Liver (tissue), 9 donors: ENCODE data around the gene CPAMD8. TPM values are rescaled to one million over a fixed set of nuclear protein-coding genes. Genes with fewer than 3 reads are reported as not detected.

ENCODE experiments used
- DNase-seq: peaks from one replicate; pipeline ENCODE4 v3.0.0-alpha.2; 2017; ENCODE audit warnings: low spot score
- H3K27ac ChIP-seq, 2 donors: one replicate each; pipeline ENCODE4 v1.7.0; 2013; ENCODE audit warnings: inconsistent platforms in 2 of 2, low read length in 2 of 2, control low read depth in 1 of 2, low read depth in 1 of 2, mild to moderate bottlenecking in 1 of 2
- H3K27me3 ChIP-seq, 4 donors: one replicate each; pipeline versions ENCODE4 v1.6.1 to v1.7.0; 2013; ENCODE audit warnings: low read length in 3 of 4, inconsistent platforms in 1 of 4, mild to moderate bottlenecking in 1 of 4, moderate library complexity in 1 of 4; ENCODE audit not compliant: control insufficient read depth in 4 of 4, insufficient read depth in 4 of 4
- H3K36me3 ChIP-seq, 4 donors: one replicate each; pipeline versions ENCODE4 v1.6.1 to v1.7.0; 2013; ENCODE audit warnings: low read length in 3 of 4, mild to moderate bottlenecking in 3 of 4, low read depth in 1 of 4, moderate library complexity in 1 of 4; ENCODE audit not compliant: control insufficient read depth in 4 of 4, insufficient read depth in 3 of 4
- H3K4me1 ChIP-seq, 4 donors: one replicate each; pipeline versions ENCODE4 v1.6.1 to v1.7.0; 2013; ENCODE audit warnings: low read length in 3 of 4, mild to moderate bottlenecking in 3 of 4, moderate library complexity in 1 of 4; ENCODE audit not compliant: control insufficient read depth in 4 of 4, insufficient read depth in 4 of 4
- H3K4me3 ChIP-seq, 3 donors: one replicate each; pipeline versions ENCODE4 v1.6.1 to v1.7.0; 2013; ENCODE audit warnings: low read length in 3 of 3, control low read depth in 1 of 3, low read depth in 1 of 3, mild to moderate bottlenecking in 1 of 3
- H3K9ac ChIP-seq, 2 donors: one replicate each; pipeline ENCODE4 v1.7.0; 2013; ENCODE audit warnings: low read length in 2 of 2, mild to moderate bottlenecking in 2 of 2, moderate library complexity in 2 of 2, control low read depth in 1 of 2, low read depth in 1 of 2
- H3K9me3 ChIP-seq, 4 donors: one replicate each; pipeline versions ENCODE4 v1.6.1 to v1.7.0; 2013; ENCODE audit warnings: low read length in 3 of 4; ENCODE audit not compliant: control insufficient read depth in 4 of 4
- ATF3 ChIP-seq: IDR thresholded peaks from 2 replicates; pipeline ENCODE4 v1.6.1; 2016; ENCODE audit warnings: antibody characterized with exemption
- FOXA2 ChIP-seq: IDR thresholded peaks from 2 replicates; pipeline ENCODE4 v1.6.1; 2016; ENCODE audit warnings: antibody characterized with exemption
- GABPA ChIP-seq, 2 donors: IDR thresholded peaks in 1 of 2; conservative IDR thresholded peaks in 1 of 2; 2 replicates each; pipeline ENCODE4 v1.6.1; 2016; ENCODE audit warnings: antibody characterized with exemption in 2 of 2, mild to moderate bottlenecking in 1 of 2, moderate library complexity in 1 of 2
- HNF4A ChIP-seq, 2 donors: conservative IDR thresholded peaks; 2 replicates each; pipeline ENCODE4 v1.6.1; 2016; ENCODE audit warnings: antibody characterized with exemption in 2 of 2, mild to moderate bottlenecking in 2 of 2
- HNF4G ChIP-seq: IDR thresholded peaks from 2 replicates; pipeline ENCODE4 v1.6.1; 2016; ENCODE audit warnings: antibody characterized with exemption
- JUND ChIP-seq, 2 donors: IDR thresholded peaks; 2 replicates each; pipeline ENCODE4 v1.6.1; 2016; ENCODE audit warnings: antibody characterized with exemption in 2 of 2
- MAX ChIP-seq: IDR thresholded peaks from 2 replicates; pipeline ENCODE4 v1.6.1; 2016; ENCODE audit warnings: antibody characterized with exemption
- RAD21 ChIP-seq, 2 donors: IDR thresholded peaks; 2 replicates each; pipeline ENCODE4 v1.6.1; 2016; ENCODE audit warnings: antibody characterized with exemption in 2 of 2, mild to moderate bottlenecking in 2 of 2
- REST ChIP-seq: IDR thresholded peaks from 2 replicates; pipeline ENCODE4 v1.6.1; 2016; ENCODE audit warnings: antibody characterized with exemption, mild to moderate bottlenecking
- RXRA ChIP-seq, 2 donors: IDR thresholded peaks; 2 replicates each; pipeline ENCODE4 v1.6.1; 2017 to 2018; ENCODE audit warnings: antibody characterized with exemption in 2 of 2, mild to moderate bottlenecking in 1 of 2
- SP1 ChIP-seq: IDR thresholded peaks from 2 replicates; pipeline ENCODE4 v1.6.1; 2018; ENCODE audit warnings: antibody characterized with exemption, mild to moderate bottlenecking
- TAF1 ChIP-seq: conservative IDR thresholded peaks from 2 replicates; pipeline ENCODE4 v1.6.1; 2016; ENCODE audit warnings: antibody characterized with exemption, mild to moderate bottlenecking
- YY1 ChIP-seq: IDR thresholded peaks from 2 replicates; pipeline ENCODE4 v1.6.1; 2016; ENCODE audit warnings: antibody characterized with exemption, mild to moderate bottlenecking
- ZBTB33 ChIP-seq: IDR thresholded peaks from 2 replicates; pipeline ENCODE4 v1.6.1; 2016; ENCODE audit warnings: antibody characterized with exemption
- WGBS: extraction: QIAGEN DNeasy Blood & Tissue Kit; methylation state at CpG from one replicate; pipeline ENCODE4 v1.1.7; 2013; 5-methylcytosine and 5-hydroxymethylcytosine counted together
- polyA plus RNA-seq, 2 donors: library from polyadenylated mRNA; stranded (reverse) in 1 of 2; unstranded in 1 of 2; fragments of 200-250 nt in 1 of 2; fragments of >200 nt in 1 of 2; fragmentation: Nextera tagmentation in 1 of 2; extraction: Ambion mirVana in 1 of 2; gene quantifications; one replicate each; pipeline versions ENCODE4 v1.2.1 to v1.2.3, GENCODE V29; 2013 to 2015
- total RNA-seq, 2 donors: library from RNA; depleted of rRNA; stranded (reverse); fragments of >200 nt; gene quantifications; one replicate each; pipeline ENCODE4 v1.2.3, GENCODE V29; 2014
- donor health status: healthy.
- donor health status: healthy.
- donor health status: healthy.
- donor health status: healthy.
- donor health status: healthy.

Gene CPAMD8
- total and polyA plus RNA-seq, 4 donors, result 0.92 to 1.4 (median 1.1) TPM

- TF ChIP-seq SP1 (no peak), MAX (no peak), GABPA (IDR thresholded peaks at IDR 0.05 in 1 of 2, conservative IDR thresholded peaks at IDR 0.05 in 1 of 2) (no peak), FOXA2 (no peak)
- H3K9me3 ChIP-seq, result no peaks in the 10 kb centered on the region
- peaks cover 18 to 82% (median 32%) of the 10 kb centered on the region in 4 donors for H3K36me3 ChIP-seq
- H3K9ac ChIP-seq, result no peak overlapping the region
- H3K4me3 ChIP-seq, result no peak overlapping the region
- no peak overlapping the region for H3K27ac ChIP-seq
- WGBS, result 98% methylated on average over 10 of the region's 10 CpGs
- no peak for DNase-seq
- no peaks in the 10 kb centered on the region for H3K4me1 ChIP-seq
- H3K27me3 ChIP-seq, result no peaks in the 10 kb centered on the region
Observed at GRCh38 chr19:16867211-16867610, 159.4 kb downstream of the CPAMD8 start.

GRCh38 chr19:16862826-16863415 lies 163.7 kb downstream of the CPAMD8 start:
- Histone ChIP-seq H3K36me3 (peaks cover 6 to 47% (median 22%) of the 10 kb centered on the region in 4 donors), H3K27ac (no peak overlapping the region), H3K4me3 (no peak overlapping the region), H3K4me1 (no peaks in the 10 kb centered on the region), H3K9me3 (no peaks in the 10 kb centered on the region), H3K9ac (no peak overlapping the region), H3K27me3 (no peaks in the 10 kb centered on the region)
- 69% methylated on average over 10 of the region's 10 CpGs for whole genome bisulfite sequencing
- no peak for DNase-seq
- TF ChIP-seq RAD21 (IDR thresholded peaks at IDR 0.05), result no peak
- no peak for TF ChIP-seq HNF4A (conservative IDR thresholded peaks at IDR 0.05)
- no peak for TF ChIP-seq TAF1
- TF ChIP-seq ATF3, result no peak
- TF ChIP-seq RXRA (IDR thresholded peaks at IDR 0.05), result no peak
- no peak for TF ChIP-seq ZBTB33
- TF ChIP-seq HNF4G, result no peak
- no peak for TF ChIP-seq YY1
- no peak for TF ChIP-seq MAX
- no peak for TF ChIP-seq FOXA2
- TF ChIP-seq JUND (IDR thresholded peaks at IDR 0.05), result no peak
- TF ChIP-seq GABPA (IDR thresholded peaks at IDR 0.05 in 1 of 2, conservative IDR thresholded peaks at IDR 0.05 in 1 of 2), result no peak
- TF ChIP-seq REST, result no peak
